Fibroblast of upper back skin (primary cell): ENCODE data around the gene SLC6A16.
"Not testable (repeated sequence)": the region's sequence is repeated elsewhere in the genome, so short reads cannot be mapped to it uniquely, and the experiment has no call there.

ENCODE experiments used
- DNase-seq: peaks from one replicate; pipeline ENCODE4 v3.0.0-alpha.2; 2013

The SLC6A16 gene

DNA sequence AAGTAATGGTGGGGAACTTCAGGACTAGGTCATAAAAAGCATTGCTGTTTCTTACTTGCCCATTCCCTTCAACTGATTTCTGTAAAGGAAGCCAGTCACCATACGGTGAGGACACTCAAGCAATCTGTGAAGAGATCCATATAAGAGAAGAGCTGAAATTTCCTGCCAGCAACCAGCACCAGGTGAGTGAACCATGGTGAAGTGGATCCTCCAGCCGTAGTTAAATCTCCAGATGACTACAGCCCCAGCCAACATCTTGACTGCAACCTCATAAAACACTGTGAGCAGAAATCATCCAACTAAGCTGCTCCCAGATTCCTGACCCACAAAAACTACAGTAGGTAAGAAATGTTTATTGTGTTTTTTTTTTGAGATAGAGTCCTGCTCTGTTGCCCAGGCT, 3.8 kb upstream of the SLC6A16 start:
- no peak for DNase-seq

DNA sequence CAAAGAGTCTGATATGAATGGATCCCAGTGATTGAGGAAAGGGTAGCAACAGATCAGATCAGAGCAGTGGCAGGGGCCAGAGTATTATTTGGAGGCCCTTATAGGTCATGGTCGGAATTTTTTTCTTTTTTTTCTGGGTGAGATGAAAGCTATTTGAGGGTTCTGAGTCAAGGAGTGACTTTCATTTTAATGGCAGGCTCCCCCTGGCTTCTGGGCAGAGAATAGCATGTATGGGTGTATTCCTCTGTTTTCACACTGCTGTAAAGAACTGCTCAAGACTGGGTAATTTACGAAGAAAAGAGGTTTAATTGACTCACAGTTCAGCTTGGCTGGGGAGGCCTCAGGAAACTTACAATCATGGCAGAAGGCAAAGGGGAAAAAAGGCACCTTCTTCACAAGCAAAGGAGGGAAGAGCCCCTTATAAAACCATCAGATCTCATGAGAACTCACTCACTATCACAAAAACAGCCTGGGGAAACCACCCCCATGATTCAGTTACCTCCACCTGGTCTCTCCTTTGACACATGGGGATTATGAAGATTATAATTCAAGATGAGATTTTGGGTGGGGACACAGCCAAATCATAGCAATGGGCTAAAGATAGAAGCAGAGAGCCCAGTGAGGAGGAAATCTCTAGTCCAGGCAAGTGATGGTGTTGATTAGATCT, 3.0 kb upstream of the SLC6A16 start:
- peak; percentile 21 for DNase-seq

DNA sequence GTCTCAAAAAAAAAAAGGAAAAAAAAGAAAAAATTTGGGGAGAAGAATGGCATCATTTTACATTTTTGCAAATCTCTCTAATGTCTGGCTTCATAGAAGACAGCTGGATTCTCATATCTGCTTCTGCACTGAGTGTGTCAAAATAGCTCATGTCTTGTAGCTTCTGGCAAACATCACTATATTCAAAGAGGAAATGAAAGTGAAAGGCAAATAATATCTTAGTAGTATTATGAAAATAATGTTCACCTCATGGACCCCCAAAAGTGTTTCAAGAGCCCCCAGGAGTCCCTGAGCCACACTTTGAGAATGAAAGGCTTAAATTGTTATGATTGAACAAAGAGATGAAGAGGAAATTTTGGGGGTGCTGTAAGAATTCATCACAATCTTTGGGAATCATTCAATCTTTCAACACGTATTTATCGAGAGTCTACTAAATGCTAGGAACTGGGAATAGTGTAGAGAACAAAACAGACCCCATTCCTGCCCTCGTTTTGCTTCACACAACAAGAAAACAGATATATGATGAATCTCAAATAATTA, 1.2 kb upstream of the SLC6A16 start:
- no peak for DNase-seq

DNA sequence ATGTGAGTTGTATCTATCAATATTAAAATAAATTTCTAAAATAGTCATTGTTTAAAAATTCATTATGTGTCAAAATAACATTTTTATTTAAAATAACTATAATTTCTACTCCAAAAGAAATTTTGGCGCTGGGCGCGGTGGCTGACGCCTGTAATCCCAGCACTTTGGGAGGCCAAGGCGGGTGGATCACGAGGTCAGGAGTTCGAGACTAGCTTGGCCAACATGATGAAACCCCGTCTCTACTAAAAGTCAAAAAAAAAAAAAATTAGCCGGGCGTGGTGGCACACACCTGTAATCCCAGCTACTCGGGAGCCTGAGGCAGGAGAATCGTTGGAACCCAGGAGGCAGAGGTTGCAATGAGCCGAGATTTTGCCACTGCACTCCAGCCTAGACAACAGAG, 765 bp upstream of the SLC6A16 start:
- DNase-seq, result not testable (repeated sequence)

DNA sequence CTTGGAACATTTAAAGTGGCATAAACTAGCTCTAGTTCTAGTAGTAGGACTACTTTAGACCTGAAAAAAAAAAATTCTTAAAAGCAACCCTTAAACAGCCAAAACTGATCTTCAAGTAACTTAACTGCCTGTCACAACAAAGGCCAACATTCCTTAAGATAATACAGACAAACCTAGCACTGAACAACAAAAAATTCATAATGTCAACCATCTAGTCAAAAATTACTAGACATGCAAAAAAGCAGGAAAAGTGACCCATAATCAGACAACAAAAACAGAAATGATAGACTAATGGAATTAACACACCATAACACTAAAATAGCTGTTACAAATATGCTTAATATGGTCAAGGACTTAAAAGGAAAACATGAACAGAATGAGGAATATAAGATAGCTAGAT, 6.7 kb downstream of the SLC6A16 start:
- no peak for DNase-seq

DNA sequence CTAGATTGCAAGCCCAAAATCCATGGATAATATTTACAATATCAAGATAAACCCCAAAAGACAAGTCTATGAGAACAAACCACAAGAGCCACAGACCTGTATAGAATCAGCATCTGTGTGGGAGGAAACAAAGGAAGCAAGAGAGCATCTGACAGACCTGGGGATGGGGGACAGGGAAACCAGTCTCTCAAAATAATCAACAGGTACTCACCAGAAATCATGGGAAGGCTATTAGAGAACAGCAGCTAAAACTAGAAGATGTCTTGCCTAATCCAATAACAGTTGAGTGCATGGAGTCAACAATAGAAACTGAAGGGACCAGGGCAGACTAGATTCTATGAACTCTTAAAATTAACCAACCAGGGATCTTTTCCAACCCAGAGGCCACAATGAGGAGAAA, 8.7 kb downstream of the SLC6A16 start:
- DNase-seq, result no peak

DNA sequence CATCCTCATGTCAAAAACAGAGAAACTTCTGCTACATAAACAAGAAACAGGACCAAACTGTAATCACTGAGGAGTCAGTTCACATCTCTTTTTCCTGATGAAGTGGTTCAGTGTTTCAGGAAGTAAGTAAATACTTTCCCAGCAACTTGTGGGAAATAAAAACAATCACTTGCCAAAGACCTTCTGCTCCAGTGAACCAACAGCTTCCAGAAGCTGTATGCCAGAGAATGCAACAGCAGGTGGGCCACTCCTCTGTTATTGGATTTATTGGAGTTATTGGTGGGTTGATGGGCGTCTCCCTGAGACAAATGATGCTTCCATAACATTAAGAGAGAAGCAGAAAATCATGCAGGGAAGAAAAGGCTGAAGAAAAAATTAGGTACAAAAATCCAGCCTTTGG, 9.9 kb downstream of the SLC6A16 start:
- DNase-seq, result no peak

DNA sequence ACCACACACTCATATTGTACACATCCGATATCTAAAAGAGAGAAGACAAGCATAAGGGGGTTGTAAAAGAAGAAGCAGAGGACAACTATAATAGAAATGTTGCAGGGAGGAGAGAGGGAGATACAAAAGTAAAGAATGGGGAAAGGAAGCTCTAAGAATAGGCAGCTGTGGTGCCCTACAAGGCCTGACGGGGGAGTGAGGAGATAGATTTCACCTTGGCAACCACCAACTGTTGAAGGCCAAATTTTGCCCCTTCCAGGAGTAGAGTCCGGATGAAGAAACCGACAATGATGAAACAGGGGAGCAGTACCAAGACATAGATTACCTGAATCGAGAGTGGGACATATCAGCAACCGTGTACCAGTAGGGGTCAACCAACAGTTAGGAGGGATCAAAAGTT, 15.9 kb downstream of the SLC6A16 start:
- DNase-seq, result no peak

DNA sequence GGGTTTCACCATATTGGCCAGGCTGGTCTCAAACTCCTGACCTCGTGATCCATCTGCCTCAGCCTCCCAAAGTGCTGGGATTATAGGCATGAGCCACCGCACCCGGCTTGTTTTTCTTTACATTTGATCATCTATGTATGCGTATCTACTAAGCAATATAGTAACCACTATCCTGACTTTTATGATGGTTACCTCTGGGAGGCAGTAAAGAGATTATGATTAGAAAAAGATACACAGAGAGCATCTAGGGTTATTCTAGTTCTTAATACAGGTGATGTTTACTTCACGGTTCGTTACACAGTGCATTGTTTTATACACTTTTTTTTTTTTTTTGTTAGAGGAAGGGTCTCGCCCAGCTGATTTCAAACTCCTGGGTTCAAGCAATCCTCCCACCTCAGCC, 18.3 kb downstream of the SLC6A16 start:
- DNase-seq, result not testable (repeated sequence)

DNA sequence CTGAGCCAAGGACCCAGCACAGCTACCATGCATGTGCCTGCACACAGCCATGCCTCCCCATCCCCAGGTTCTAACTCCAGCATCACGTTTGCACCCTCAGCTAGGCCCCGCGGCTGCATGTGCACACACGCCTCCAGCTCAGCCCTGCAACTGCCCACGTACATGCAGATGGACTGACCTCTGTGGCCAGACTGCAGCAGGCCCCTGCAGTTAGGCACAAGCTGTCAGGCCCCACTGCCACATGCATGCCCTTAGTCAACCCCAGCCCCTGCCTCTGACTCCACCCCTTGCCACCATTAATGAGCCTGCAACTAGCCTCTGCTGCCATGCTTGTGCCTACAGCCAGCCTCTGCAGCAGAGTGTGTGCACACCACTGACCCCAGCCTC, 23.1 kb downstream of the SLC6A16 start:
- DNase-seq, result no peak

DNA sequence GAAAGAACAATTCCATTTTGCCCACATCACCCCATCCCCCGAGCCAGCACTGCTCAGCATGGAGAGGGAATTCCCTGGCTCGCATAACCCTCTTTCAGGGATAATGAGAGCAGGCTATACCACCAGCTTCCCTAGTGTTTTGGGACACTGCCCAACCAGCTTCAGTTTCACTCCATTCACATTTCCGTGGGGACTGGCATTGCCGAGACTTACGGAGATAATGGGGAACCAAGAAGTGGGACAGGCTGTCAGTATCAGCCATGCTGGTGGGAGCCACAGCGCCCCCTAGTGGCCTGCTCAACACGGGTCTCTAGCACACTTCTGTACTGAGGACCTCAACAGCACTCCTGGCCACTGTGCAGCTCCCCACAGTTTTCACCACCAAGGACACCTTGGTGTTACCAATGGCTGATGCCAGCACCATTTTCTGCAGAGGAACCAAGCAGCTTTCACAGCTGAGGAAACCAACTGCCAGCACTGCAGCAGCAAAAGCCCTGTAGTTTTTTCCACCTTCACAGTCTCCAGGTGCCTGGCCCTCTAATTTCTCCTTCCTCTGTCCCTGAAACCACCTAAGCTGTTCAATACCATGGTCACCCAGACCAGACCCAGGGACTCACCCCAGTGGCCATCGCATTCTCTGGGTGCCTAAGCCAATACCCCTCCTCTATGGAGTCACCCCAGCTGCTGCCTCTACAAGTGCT, 23.7 kb downstream of the SLC6A16 start:
- peak; percentile 48 for DNase-seq

DNA sequence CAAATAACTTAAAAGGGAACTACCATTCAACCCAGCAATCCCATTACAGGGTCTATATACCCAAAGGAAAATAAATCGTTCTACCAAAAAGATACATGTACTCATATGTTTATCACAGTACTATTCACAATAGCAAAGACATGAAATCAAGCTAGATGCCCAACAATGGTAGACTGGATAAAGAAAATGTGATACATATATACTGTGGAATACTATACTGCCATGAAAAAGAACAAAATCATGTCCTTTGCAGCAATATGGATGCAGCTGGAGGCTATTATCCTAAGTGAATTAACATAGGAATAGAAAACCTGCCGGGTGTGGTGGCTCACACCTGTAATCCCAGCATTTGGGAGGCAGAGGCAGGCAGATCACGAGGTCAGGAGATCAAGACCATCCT, 26.3 kb downstream of the SLC6A16 start:
- not testable (repeated sequence) for DNase-seq

DNA sequence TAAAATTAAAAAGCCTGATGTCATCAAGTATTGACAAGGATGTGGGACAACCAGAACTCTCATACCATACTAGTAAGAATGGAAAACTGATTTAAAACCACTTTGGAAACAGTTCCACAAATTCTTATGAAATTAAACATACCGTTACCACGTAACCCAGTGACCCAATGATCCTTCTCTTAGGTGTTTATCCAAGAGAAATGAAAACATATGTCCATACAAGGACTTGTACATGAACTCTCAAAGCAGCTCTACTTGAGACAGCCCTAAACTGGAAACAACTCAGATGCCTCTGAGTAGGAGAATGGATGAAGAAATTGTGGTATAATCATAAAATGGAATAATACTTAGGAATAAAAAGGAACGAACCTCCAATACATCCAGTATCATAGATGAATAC, 27.6 kb downstream of the SLC6A16 start:
- DNase-seq, result peak; percentile 48

DNA sequence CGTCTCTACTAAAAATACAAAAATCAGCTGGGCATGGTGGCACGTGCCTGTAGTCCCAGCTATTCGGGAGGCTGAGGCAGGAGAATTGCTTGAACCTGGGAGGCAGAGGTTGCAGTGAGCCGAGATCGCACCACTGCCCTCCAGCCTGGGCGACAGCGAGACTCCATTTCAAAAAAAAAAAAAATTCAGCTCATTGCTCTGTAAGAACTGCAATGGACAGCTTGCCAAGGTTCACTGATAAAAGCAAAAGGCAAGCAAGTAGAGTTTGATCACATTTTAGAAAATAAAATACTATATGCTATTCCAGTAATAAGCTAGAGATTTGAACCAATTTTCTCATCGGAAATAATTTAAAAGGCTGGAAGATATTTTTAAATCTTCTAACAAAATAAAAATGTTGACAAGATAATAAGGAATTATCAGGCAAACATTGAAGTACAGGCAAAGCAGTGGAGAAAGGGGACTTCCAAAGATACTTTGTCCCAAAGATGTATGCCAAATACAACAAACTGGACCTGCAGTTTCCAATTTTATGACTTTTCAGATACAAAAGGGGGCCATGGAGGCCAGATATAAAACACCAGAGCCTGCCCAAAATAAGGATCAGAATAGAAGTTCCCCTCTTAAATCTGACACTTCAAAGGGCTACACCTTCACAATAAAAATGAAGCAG, 29.6 kb downstream of the SLC6A16 start:
- DNase-seq, result no peak

DNA sequence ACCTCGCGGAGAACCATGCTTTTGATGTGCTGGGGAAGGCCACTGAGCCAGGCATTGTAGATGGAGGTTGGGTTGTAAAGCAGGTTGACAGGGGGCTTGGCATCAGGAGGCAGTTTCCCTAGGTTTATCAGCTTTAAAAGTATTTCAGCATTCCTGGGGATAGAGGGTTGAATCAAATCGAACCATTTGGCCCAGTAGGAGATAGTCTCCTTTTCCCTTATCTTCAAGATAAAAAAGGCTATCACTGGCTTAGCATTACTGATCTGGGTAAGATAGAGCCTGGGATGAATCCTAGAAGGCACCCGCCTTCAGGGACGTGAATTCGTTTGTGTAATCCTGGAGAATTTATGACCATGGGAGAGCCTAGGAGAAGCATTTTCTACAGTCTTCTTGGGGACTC, 30.6 kb downstream of the SLC6A16 start:
- no peak for DNase-seq

DNA sequence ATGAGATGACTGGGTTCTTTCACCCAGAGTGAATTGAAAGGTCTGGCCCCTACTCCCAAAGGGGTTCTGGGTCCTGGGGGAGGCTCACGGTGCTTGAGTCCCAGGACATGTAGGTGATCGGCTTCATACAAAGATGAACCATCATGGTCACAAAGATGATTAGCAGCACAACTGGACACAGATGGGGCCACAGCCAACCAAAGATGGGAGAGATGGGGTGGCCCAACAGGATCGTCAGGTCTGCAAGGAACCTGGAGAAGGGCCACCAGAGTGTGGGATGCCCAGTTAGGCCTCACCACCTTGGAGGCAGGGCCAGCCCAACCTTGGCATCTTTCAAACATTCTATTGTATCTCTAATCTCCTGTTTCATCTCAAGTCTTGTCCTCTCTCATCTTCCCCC, 34.5 kb downstream of the SLC6A16 start:
- DNase-seq, result no peak

DNA sequence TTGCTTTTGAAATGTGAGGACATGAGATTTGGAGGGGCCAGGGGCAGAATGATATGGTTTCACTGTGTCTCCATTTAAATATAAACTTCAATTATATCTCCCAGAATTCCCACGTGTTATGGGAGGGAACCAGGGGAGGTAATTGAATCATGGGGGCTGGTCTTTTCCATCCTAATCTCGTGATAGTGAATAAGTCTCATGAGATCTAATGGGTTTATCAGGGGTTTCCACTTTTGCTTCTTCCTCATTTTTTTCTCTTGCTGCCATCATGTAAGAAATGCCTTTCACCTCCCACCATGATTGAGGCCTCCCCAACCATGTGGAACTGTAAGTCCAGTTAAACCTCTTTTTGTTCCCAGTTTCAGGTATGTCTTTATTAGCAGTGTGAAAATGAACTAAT, 35.7 kb downstream of the SLC6A16 start:
- not testable (repeated sequence) for DNase-seq

DNA sequence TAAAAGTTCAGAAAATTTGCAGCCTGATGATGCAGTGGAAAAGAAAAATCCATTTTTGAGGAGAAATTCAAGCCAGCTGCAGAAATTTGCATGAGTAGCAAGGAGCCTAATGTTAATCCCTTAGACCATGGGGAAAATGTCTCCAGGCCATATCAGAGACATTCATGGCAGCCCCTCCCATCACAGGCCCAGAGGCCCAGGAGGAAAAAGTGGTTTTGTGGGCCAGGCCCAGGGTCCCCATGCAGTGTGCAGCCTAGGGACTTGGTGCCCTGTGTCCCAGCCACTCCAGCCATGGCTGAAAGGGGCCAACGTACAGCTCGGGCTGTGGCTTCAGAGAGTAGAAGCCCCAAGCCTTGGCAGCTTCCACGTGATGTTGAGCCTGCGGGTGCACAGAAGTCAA, 36.8 kb downstream of the SLC6A16 start:
- DNase-seq, result not testable (repeated sequence)

DNA sequence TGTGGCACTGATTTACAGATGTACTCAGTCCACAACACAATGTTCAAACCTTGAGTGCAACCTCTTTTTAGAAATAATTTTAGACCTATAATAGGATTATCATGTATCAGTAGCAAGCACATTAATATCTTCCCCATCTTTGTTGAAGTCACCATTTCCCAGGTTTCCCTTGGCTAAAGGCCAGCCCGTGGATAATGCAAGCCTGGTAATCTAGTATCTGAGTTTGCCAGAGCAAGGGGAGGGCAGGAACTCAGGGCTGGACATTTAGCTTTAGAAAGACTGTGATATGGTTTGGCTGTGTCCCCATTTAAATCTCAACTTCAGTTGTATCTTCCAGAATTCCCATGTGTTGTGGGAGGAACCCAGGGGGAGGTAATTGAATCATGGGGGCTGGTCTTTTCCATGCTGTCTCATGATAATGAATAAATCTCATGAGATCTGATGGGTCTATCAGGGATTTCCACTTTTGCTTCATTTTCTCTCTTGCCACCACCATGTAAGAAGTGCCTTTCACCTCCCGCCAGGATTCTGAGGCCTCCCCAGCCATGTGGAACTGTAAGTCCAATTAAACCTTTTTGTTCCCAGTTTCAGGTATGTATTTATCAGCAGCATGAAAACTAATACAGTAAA, 37.7 kb downstream of the SLC6A16 start:
- DNase-seq, result no peak

DNA sequence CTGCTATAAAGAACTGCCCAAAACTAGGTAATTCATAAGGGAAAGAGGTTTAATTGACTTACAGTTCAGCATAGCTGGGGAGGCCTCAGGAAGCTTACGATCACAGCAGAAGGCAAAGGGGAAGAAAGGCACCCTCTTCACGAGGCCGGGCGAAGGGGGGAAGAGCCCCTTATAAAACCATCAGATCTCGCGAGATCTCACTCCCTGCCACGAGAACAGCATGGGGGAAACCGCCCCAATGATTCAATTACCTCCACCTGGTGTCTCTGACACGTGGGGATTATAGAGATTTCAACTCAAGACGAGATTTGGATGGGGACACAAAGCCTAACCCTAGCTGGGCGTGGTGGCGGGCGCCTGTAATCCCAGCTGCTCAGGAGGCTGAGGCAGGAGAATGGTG, 42.8 kb downstream of the SLC6A16 start:
- DNase-seq, result no peak

DNA sequence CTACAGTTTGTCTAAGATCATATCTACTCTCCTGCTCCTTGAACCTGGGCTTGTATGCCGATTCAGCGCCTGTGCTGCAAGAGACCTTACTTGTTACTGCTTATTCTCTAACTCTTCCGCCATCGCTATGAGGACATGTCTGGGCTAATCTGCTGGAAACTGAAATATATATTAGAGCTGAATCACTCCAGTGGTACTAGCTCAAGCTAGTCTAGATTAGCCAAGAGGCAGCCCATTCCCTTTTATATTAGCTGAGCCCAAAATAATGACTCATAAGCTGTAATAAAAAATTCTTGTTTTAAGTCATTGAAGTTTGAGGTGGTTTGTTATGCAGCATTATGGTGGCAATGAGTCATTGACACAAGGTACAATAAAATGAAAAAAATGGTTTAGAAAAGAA, 52.8 kb downstream of the SLC6A16 start:
- peak; percentile 63 for DNase-seq

DNA sequence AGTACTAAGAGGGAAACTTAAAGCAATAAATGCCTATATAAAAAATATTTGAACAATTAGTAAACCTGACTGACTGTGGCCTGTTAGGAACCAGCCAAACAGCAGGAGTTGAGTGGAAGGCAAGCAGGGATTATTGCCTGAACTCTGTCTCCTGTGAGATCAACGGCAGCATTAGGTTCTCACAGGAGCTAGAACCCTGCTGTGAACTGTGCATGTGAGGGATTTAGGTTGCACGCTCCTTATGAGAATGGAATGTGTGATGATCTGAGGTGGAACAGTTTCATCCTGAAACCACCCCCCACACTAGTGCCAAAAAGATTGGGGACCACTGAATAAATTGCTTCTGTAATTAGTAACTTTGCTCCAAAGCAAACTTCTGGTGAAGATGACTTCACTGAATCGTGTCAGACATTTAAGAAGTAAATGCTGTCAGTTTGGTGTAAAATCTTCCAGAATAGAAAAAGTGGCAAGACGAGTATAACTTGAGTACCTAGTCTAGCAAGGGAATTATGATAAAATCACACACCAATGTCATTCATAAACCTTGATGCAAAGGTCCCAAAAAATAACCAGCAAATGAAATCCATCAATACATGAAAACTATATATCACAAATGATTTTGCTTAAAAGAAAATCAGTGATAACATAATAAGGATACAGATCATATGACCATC, 53.8 kb downstream of the SLC6A16 start:
- DNase-seq, result peak; percentile 2

DNA sequence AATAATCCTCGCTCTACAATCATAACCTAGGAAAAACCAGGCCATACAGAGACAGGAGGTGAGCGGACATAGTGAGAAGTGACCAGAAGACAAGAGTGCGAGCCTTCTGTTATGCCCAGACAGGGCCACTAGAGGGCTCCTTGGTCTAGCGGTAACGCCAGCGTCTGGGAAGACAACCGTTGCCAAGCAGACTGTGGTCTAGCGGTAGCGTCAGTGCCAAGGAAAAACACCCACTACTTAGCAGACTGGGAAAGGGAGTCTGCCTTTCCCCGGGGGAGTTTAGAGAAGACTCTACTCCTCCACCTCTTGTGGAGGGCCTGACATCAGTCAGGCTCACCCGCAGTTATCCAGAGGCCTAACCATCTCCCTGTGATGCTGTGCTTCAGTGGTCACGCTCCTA, 58.6 kb downstream of the SLC6A16 start:
- DNase-seq, result peak; percentile 52
